ENCODE data around the gene SPOCK1.

- no peak for TF ChIP-seq EZH2 (IDR thresholded peaks at IDR 0.05)
- no peak for TF ChIP-seq POLR2AphosphoS5 (IDR thresholded peaks at IDR 0.05; ENCODE audit: borderline replicate concordance, low read depth, low read length)
- no peak for TF ChIP-seq FOXP2 (optimal IDR thresholded peaks at IDR 0.05; ENCODE audit: control extremely low read depth, extremely low read length, insufficient read depth)
Observed at GRCh38 chr5:137414112-137414755, 84.9 kb downstream of the SPOCK1 start.

Data from SK-N-MC (cell line).